ENCODE results near the gene KAZN. TPM values are rescaled to one million over a fixed set of nuclear protein-coding genes. Genes with fewer than 3 reads are reported as not detected.

KAZN gene
- total and polyA plus RNA-seq, 2 donors (not counting 1 experiment from before 2014, with no cell fraction given) = 3.4 to 5.0 TPM

DNA sequence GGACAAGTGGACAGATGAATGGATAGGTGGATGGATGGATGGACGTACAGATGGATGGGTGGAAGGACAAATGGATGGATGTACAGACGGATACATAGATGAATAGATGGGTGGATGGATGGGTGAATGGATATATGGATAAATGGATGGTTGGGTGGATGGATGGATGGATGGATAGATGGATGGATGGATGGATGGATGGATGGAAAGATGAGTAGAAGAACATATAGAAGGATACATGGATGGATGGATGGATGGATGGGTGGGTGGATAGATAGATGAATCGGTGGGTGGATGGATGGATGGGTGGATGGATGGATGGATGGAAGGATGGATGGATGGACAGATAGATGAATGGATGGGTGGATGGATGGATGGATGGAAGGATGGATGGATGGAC lies 274.3 kb downstream of the KAZN start:
- TF ChIP-seq, protein P1, sequence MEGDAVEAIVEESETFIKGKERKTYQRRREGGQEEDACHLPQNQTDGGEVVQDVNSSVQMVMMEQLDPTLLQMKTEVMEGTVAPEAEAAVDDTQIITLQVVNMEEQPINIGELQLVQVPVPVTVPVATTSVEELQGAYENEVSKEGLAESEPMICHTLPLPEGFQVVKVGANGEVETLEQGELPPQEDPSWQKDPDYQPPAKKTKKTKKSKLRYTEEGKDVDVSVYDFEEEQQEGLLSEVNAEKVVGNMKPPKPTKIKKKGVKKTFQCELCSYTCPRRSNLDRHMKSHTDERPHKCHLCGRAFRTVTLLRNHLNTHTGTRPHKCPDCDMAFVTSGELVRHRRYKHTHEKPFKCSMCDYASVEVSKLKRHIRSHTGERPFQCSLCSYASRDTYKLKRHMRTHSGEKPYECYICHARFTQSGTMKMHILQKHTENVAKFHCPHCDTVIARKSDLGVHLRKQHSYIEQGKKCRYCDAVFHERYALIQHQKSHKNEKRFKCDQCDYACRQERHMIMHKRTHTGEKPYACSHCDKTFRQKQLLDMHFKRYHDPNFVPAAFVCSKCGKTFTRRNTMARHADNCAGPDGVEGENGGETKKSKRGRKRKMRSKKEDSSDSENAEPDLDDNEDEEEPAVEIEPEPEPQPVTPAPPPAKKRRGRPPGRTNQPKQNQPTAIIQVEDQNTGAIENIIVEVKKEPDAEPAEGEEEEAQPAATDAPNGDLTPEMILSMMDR (conservative IDR thresholded peaks at IDR 0.05 in 1 of 2, IDR thresholded peaks at IDR 0.05 in 1 of 2; ENCODE audit: low read depth in 1 of 2, low read length in 2 of 2) = no peak
- TF ChIP-seq EZH2 (IDR thresholded peaks at IDR 0.05; ENCODE audit: low read length, missing control alignments) = no peak
- H4K20me1 ChIP-seq (ENCODE audit: control insufficient read depth, extremely low read depth, insufficient read depth, low read length) = no peaks in the 10 kb centered on the region
- H3K27me3 ChIP-seq (ENCODE audit: control insufficient read depth, insufficient read depth, low read length) = peaks cover 4% of the 10 kb centered on the region
- H3K36me3 ChIP-seq (ENCODE audit: control insufficient read depth, insufficient read depth, low read length) = no peaks in the 10 kb centered on the region
- no peak overlapping the region for H3K9ac ChIP-seq (ENCODE audit: insufficient read depth, low read length)
- H3K4me1 ChIP-seq (ENCODE audit: control insufficient read depth, extremely low read depth, insufficient read depth, low read length) = no peaks in the 10 kb centered on the region
- H2AFZ ChIP-seq (ENCODE audit: low read length) = no peak overlapping the region
- no peaks in the 10 kb centered on the region for H3K79me2 ChIP-seq (ENCODE audit: control insufficient read depth, insufficient read depth, low read length)
- no peak overlapping the region for H3K27ac ChIP-seq (ENCODE audit: insufficient read depth, low read length)
- no peaks in the 10 kb centered on the region for H3K9me3 ChIP-seq (ENCODE audit: control insufficient read depth, insufficient read depth, low read depth, low read length)
- no peak for DNase-seq (ENCODE audit: low read depth in 2 of 2)
- no peak overlapping the region for H3K4me3 ChIP-seq (replicated peaks in 1 of 4; ENCODE audit: control extremely low read depth in 1 of 4, insufficient read depth in 1 of 4, low read depth in 3 of 4, low read length in 4 of 4)
- H3K4me2 ChIP-seq (ENCODE audit: extremely low read depth, insufficient read depth, low read length) = no peak overlapping the region

DNA sequence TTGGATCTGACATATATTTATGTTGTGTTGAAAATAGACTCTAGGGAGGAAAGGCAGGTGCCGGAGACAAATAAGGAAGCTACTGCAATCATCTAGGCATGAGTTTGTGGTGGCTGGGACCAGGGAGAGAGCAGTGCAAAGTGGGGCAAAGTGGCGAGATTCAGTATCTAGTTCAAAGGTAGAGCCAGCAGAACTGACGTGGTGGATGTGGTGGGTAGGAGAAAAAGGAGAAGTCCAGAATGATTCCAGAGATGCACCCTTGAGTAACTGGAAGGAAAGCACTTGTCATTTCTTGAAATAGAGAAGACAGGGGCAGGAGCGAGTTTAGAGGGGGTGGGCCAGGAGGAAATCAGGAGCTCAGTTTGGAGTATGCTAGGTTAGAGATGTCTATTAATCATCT lies 275.2 kb downstream of the KAZN start:
- Histone ChIP-seq H3K4me2 (ENCODE audit: extremely low read depth, insufficient read depth, low read length) (no peak overlapping the region), H2AFZ (ENCODE audit: low read length) (no peak overlapping the region), H3K4me1 (ENCODE audit: control insufficient read depth, extremely low read depth, insufficient read depth, low read length) (no peaks in the 10 kb centered on the region), H3K27me3 (ENCODE audit: control insufficient read depth, insufficient read depth, low read length) (peaks cover 4% of the 10 kb centered on the region), H3K9me3 (ENCODE audit: control insufficient read depth, insufficient read depth, low read depth, low read length) (no peaks in the 10 kb centered on the region), H4K20me1 (ENCODE audit: control insufficient read depth, extremely low read depth, insufficient read depth, low read length) (no peaks in the 10 kb centered on the region), H3K79me2 (ENCODE audit: control insufficient read depth, insufficient read depth, low read length) (no peaks in the 10 kb centered on the region), H3K9ac (ENCODE audit: insufficient read depth, low read length) (no peak overlapping the region), H3K36me3 (ENCODE audit: control insufficient read depth, insufficient read depth, low read length) (no peaks in the 10 kb centered on the region), H3K4me3 (replicated peaks in 1 of 4; ENCODE audit: control extremely low read depth in 1 of 4, insufficient read depth in 1 of 4, low read depth in 3 of 4, low read length in 4 of 4) (no peak overlapping the region), H3K27ac (ENCODE audit: insufficient read depth, low read length) (no peak overlapping the region)
- TF ChIP-seq EZH2 (IDR thresholded peaks at IDR 0.05; ENCODE audit: low read length, missing control alignments) = no peak
- TF ChIP-seq, protein P1 (conservative IDR thresholded peaks at IDR 0.05 in 1 of 2, IDR thresholded peaks at IDR 0.05 in 1 of 2; ENCODE audit: low read depth in 1 of 2, low read length in 2 of 2) = no peak
- no peak for DNase-seq (ENCODE audit: low read depth in 2 of 2)

DNA sequence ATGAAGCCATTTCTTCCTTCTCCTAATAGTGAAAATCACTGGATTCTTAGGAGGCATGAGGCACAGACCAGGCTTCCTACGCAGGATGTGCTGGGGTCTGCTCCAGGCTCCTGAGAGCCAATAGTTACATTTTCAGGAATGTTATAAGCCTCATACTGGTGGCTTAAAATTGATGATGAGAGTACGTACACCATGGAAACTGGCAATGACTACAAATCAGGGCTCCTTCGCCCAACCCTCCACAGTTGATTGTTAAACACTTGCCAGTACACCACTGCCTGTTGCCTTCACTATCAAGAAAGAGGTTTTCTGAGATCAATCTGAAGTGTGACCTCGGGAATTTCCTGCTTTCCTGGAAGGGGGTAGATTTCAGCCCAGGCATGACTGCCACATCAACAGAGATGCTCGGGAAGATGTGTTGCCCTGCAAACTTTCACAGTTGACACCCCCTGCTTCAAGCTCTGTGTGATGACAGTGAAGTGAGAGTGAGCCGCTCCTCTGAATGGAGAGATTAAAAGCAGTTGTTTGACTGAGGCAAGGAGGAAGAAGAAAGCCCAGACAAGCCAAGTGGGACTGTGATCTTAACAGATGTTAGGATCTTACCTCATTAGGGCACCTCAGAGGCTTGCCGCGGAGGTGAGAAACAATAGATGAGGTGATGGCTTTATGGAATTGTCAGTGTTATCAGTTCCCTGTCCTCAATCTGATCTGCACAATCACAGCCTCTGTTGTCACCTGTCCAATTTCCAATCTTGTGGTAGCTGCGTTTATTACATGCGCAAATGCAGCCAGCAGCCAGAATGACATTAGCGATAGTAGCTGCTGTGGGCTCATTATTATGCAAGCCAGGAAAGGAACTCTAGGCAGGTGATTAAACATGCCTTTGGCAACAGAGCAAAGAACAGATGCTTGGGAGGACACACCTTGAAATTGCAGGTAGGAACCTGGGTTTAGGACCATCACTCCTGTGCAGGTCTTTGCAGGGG lies 277.3 kb downstream of the KAZN start:
- H4K20me1 ChIP-seq (ENCODE audit: control insufficient read depth, extremely low read depth, insufficient read depth, low read length) = no peaks in the 10 kb centered on the region
- H3K4me3 ChIP-seq (replicated peaks in 1 of 4; ENCODE audit: control extremely low read depth in 1 of 4, insufficient read depth in 1 of 4, low read depth in 3 of 4, low read length in 4 of 4) = no peak overlapping the region
- H3K79me2 ChIP-seq (ENCODE audit: control insufficient read depth, insufficient read depth, low read length) = no peaks in the 10 kb centered on the region
- no peak overlapping the region for H3K27ac ChIP-seq (ENCODE audit: insufficient read depth, low read length)
- H2AFZ ChIP-seq (ENCODE audit: low read length) = no peak overlapping the region
- H3K9ac ChIP-seq (ENCODE audit: insufficient read depth, low read length) = no peak overlapping the region
- H3K4me2 ChIP-seq (ENCODE audit: extremely low read depth, insufficient read depth, low read length) = no peak overlapping the region
- no peak for TF ChIP-seq EZH2 (IDR thresholded peaks at IDR 0.05; ENCODE audit: low read length, missing control alignments)
- TF ChIP-seq, protein P1 (conservative IDR thresholded peaks at IDR 0.05 in 1 of 2, IDR thresholded peaks at IDR 0.05 in 1 of 2; ENCODE audit: low read depth in 1 of 2, low read length in 2 of 2) = no peak
- DNase-seq (ENCODE audit: low read depth in 2 of 2) = no peak
- no peaks in the 10 kb centered on the region for H3K9me3 ChIP-seq (ENCODE audit: control insufficient read depth, insufficient read depth, low read depth, low read length)
- H3K27me3 ChIP-seq (ENCODE audit: control insufficient read depth, insufficient read depth, low read length) = peaks cover 4% of the 10 kb centered on the region
- H3K36me3 ChIP-seq (ENCODE audit: control insufficient read depth, insufficient read depth, low read length) = no peaks in the 10 kb centered on the region
- H3K4me1 ChIP-seq (ENCODE audit: control insufficient read depth, extremely low read depth, insufficient read depth, low read length) = no peaks in the 10 kb centered on the region

Data from fibroblast of lung (primary cell).